Dendritic cell treated with granulocyte-macrophage colony-stimulating factor and Interleukin-4, amounts not matched to agents 40 ng/mL and 50 ng/mL, for 4 days (primary cell): ENCODE results near the gene CAPN15.

Experiments used
- H3K27ac Mint-ChIP-seq: one replicate; pipeline ENCODE4 v1.8.0; 2022; ENCODE audit warnings: mild to moderate bottlenecking, mixed read lengths
- H3K27me3 Mint-ChIP-seq: one replicate; pipeline ENCODE4 v1.8.0; 2022; ENCODE audit warnings: mild to moderate bottlenecking, mixed read lengths
- H3K36me3 Mint-ChIP-seq: one replicate; pipeline ENCODE4 v1.8.0; 2022; ENCODE audit warnings: low read depth, mixed read lengths
- H3K4me1 Mint-ChIP-seq: one replicate; pipeline ENCODE4 v1.8.0; 2022; ENCODE audit warnings: low read depth, mixed read lengths
- H3K4me3 Mint-ChIP-seq: one replicate; pipeline ENCODE4 v1.8.0; 2022; ENCODE audit warnings: mild to moderate bottlenecking, moderate library complexity, mixed read lengths
- H3K9me3 Mint-ChIP-seq: one replicate; pipeline ENCODE4 v1.8.0; 2022; ENCODE audit warnings: mixed read lengths
- intact Hi-C: fragments of 100-400 bp; cut with micrococcal nuclease; formaldehyde crosslinking; loops from one replicate; pipeline ENCODE4 v1.15.0; 2022

Gene CAPN15

DNA sequence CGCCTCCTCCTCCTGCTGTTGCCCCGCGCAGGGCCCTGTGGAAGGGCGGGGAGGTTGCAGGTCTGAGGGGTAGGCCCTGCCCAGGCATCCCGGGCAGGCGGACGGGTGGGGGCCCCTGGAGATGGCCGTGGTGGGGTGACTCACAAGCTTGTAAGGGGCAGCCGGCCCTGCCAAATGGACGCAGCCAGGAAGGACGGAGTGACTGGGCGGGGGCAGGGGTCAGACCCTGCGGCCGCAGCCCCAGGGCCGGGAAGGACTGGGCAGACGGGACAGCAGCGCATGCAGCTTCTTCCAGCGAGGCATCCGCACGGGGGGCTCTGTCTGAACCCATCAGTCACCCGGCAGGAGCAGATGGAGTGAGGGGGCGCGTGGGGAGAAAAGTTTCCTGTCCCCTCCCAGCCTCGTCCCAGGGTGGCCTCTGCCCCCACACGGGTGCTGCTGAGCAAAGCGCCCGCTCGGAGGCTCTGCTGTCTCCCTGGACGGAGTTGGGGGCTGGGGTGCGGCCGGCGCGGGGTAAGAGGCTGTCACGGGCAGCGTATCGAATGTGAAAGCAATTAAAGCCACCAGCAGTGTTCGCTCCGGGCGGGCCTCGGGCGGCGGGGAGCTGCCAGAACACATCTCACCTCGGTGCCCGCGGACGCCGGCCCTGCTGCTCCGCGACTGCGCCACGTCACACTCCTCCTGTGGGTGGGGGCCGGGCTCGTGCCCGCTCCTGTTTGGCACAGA, 27.3 kb downstream of the CAPN15 start:
- Mint-ChIP-seq H3K9me3 (no peaks in the 10 kb centered on the region), H3K27ac (no peak overlapping the region), H3K4me3 (no peak overlapping the region), H3K4me1 (no peaks in the 10 kb centered on the region), H3K27me3 (peaks cover 26% of the 10 kb centered on the region), H3K36me3 (peaks cover 48% of the 10 kb centered on the region)
- intact Hi-C loops, result no loop called here

DNA sequence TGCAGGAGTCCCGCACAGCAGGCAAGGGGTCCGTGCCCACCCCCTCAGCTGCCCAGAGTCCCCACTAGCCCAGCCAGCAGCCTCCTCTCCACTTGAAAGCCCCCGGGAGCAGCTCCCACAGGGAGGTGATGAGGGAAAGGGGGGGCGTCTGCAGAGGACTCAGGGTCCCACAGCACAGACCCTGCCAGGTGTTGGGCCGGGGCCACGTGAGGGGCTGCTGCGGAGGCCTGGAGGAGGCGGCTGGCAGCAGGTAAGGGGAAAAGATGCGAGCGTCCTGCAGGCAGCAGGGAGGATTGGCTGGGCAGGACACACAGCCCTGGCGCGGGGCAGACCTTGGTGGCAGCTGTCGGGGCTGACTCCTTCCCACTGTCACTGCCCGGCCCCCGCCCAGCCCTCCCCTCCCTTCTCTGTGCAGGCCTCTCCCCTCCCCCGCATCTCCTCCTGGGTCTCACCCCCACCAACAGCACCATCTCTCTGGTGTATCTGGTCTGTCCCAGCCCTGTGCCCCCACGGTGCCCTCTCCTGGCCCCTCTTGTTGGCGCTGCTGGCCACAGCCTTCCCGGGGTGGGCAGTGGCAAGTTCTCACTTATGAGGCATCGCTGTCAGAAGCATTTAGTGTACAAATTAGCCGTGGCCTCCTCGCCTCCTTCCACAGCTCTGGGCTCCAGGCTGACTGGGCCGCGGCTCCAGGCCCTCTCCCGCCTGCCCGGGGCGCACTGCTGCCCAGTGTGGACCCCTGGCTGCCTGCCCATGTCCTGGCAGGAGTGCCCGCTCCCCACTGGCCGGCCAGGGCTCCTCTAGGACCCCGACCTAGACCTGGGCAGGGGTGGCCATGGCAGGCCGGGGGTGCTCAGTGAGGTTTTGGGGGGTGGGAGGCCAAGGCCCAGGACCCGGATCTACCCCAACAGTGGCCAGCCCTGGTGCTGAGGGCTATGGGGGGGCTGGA, 28.3 kb downstream of the CAPN15 start:
- H3K4me1 Mint-ChIP-seq, result no peaks in the 10 kb centered on the region
- intact Hi-C loops, result no loop called here
- H3K36me3 Mint-ChIP-seq, result peaks cover 40% of the 10 kb centered on the region
- peaks cover 26% of the 10 kb centered on the region for H3K27me3 Mint-ChIP-seq
- no peak overlapping the region for H3K27ac Mint-ChIP-seq
- no peaks in the 10 kb centered on the region for H3K9me3 Mint-ChIP-seq
- no peak overlapping the region for H3K4me3 Mint-ChIP-seq

DNA sequence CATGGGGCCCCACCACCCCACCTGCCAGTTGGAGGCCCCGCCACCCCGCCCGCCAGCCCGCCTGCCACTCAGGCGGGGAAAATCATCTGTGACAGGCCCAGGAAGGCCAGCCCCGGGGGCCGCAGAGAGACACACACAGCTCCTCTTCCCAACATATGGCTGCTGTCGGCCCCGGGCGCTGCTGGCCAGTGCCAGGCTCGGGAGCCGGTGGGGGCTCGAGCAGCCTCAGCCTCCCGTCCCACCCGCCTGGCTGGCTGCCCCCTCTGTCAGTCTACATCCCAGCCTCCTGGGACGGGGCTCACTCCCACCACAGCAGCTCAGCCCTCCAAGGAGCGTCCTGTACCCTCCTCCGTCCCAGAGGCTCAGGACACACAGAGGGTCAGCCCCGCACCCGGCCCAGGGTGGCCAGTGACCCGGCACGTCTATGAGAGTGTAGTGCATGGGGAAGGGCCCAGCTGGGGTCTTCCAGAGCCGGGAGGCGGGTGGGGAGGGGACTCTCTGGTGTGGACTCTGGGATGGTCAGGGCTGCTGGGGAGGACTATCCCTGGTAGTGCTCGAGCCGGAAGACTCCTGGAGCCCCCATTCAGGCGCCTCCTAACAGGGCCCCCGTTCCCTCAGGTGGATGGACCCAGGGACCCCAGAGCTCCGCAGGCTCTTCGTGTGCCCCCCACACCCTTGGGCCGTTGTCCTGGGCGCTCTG, 29.1 kb downstream of the CAPN15 start:
- Mint-ChIP-seq H3K36me3 (peaks cover 34% of the 10 kb centered on the region), H3K27me3 (peaks cover 33% of the 10 kb centered on the region), H3K4me3 (no peak overlapping the region), H3K27ac (no peak overlapping the region), H3K4me1 (no peaks in the 10 kb centered on the region), H3K9me3 (no peaks in the 10 kb centered on the region)
- intact Hi-C loops, result no loop called here

DNA sequence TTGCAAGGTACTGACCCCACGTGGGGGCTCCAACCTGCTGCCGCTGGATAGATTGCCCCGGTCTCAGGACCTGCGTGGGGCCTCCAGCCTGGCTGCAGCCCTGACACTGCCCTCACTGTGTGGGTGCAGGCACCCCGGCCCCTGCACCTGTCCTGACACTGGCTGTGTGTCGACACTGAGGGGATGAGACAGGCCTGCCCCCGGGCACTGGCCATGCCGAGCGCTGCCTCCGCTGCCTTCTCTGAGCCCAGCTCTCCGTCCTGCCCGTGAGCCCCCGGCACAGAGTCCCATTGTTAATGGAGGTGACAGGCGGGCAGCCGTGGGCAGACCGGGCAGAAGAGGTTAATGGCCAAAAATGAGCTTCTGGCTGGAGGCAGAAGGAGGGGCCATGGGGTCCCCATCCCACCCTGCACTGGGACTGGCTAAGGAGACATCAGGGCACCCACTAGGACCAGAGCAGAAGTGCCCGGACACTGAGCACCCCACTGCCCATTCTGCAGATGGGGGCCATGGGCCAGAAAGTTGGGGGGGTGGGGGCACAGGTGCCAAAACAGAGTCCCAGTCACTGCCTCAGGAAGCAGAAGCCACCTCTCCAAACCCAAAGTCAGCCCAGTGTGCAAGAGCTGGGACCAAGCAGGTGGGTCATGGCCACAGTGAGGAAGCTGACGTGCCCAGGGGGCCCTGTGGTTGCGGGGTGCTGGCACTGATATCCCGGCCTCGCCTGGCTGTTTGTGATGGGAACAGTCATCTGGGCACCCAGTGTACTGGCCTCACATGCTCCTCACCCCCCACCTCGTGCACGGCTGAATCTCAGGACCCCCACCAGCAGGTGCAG, 30.2 kb downstream of the CAPN15 start:
- Mint-ChIP-seq H3K4me3 (no peak overlapping the region), H3K9me3 (no peaks in the 10 kb centered on the region), H3K27me3 (peaks cover 43% of the 10 kb centered on the region), H3K4me1 (no peaks in the 10 kb centered on the region), H3K36me3 (peaks cover 24% of the 10 kb centered on the region), H3K27ac (no peak overlapping the region)
- intact Hi-C loops, result no loop called here

DNA sequence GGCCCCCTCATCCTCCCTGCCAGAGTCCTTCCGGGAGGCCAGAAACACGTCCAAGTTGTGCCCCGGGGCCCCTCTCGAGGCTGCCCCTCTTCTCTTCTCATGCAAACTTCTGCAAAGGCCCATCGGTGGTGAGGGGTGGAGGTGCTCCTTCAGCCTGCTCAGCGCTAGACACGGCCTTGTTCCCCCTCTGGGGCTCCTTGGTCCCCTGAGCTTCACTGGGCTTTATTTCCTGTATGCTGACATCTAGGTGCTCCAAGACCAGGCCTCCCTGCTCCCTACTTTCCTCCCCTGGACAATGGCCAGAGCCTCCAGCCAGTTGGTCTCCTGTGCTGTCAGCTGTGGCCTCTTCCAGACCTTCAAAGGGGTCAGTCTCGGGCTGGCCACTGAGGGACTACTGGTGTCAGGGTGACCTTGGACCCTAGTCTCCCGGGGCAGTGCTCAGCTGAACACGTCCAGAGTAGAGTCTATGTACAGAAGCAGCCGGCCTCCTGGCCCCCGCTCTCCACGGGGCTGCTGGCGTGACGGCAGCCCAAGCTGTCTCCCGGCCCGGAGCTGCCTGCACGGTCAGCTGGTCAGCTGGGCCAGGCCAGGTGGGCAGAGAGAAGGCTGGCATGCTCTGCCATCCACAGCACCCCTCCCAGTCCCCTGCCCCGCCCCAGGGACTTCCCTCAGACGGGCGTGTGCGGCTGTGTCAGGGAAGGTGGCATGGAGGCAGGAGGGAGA, 30.9 kb downstream of the CAPN15 start:
- Mint-ChIP-seq H3K27me3 (peaks cover 45% of the 10 kb centered on the region), H3K4me3 (no peak overlapping the region), H3K27ac (no peak overlapping the region), H3K36me3 (peaks cover 16% of the 10 kb centered on the region), H3K9me3 (no peaks in the 10 kb centered on the region), H3K4me1 (no peaks in the 10 kb centered on the region)
- intact Hi-C loops, result no loop called here

DNA sequence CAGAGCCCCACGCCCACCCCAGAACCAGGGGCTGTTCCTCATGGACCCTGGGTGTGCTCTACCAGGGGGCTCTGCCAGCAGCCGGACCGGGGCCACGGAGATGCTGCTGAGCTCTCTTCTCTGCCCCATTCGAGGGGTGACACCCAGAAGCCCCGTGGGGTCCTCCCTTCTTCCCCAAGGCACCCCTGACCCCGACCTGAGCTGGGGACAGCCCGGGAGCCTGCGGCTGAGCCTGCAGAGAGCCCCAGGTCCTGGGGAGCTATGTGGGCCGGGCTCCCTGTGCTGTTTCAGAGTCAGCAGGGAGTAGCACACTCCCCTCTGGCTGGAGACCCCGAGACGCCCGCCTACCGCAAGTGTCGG, 31.5 kb downstream of the CAPN15 start:
- intact Hi-C loops, result no loop called here
- Mint-ChIP-seq H3K9me3 (no peaks in the 10 kb centered on the region), H3K4me3 (no peak overlapping the region), H3K27ac (no peak overlapping the region), H3K27me3 (peaks cover 45% of the 10 kb centered on the region), H3K36me3 (peaks cover 11% of the 10 kb centered on the region), H3K4me1 (no peaks in the 10 kb centered on the region)

DNA sequence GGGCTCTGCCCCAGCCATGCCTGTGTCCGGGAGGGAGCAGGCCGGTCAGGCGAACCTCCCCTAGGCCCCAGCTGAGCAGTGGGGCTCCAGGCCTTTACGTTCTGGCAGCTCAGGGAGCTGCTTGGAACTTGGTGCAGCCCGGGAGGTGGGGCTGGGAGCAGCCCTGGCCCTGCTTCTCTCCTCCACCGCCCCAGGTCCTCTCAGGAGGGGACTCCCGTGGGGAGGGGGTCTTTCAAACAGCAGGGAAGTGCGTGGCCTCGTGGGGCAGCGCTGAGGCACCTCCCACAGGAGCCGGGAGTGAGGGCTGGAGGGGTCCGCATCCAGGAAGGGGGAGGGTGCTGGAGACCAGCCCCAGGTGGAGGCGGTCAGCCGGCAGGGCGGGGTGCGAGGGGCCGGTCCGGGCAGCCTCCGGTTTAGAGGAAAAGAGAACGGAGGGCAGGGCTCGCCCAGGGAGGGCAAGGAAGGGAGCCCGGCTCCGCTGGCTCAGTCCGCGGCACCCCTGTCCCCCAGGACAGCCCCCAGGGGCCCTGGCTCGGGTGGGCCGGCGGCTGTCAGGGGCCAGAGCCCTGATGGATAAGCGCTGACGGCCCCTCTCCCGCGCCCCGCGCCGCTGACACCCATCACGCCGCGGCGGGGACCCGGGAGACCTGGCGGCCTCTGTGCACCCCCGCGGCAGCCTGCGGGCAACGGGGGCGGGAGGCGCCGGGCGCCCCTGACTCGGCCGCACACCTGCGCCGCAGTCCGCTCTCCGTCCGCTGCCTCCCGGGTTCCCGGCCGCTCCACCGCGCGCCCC, 32.1 kb downstream of the CAPN15 start:
- peaks cover 5% of the 10 kb centered on the region for H3K36me3 Mint-ChIP-seq
- H3K4me3 Mint-ChIP-seq, result no peak overlapping the region
- H3K9me3 Mint-ChIP-seq, result no peaks in the 10 kb centered on the region
- no peaks in the 10 kb centered on the region for H3K4me1 Mint-ChIP-seq
- peaks cover 45% of the 10 kb centered on the region for H3K27me3 Mint-ChIP-seq
- no peak overlapping the region for H3K27ac Mint-ChIP-seq
- intact Hi-C loops, result no loop called here

DNA sequence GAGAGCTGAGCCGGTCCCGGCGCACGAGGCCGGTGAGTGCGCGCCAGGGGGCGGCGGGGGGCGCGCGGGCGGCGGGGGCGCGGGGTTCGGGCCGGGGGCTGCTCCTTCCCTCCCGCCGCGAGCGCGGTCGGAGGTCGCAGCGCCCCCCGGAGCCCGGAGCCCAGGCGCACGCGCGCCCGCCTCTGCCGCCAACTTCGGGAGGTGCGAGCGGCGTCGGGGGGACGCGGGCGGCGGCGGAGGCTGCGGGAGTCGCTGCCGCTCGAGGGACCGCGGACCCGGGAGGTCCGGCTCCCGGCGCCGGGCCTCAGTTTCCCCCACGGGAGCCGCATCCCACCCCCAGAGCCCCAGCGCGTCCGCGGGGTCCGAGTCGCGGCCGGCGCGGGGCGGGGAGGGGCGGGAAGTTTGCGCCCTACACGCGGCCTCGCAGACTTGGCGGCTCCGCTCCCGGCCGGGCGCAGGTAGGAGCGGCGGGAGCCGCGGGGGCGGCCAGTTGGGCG, 32.7 kb downstream of the CAPN15 start, which contains the start of gene PRR35:
Gene PRR35, plus strand, starts transcription at position 191 of the 497 bp plus-strand sequence. CDS start 2,901 bp downstream, outside the sequence.
- no peak within 1 kb of the TSS for H3K27ac Mint-ChIP-seq
- no peaks in the 10 kb centered on the region for H3K36me3 Mint-ChIP-seq
- no peaks in the 10 kb centered on the region for H3K4me1 Mint-ChIP-seq
- peaks cover 45% of the 10 kb centered on the region for H3K27me3 Mint-ChIP-seq
- H3K4me3 Mint-ChIP-seq, result no peak within 1 kb of the TSS
- no peaks in the 10 kb centered on the region for H3K9me3 Mint-ChIP-seq
- intact Hi-C loops, result no loop called here

DNA sequence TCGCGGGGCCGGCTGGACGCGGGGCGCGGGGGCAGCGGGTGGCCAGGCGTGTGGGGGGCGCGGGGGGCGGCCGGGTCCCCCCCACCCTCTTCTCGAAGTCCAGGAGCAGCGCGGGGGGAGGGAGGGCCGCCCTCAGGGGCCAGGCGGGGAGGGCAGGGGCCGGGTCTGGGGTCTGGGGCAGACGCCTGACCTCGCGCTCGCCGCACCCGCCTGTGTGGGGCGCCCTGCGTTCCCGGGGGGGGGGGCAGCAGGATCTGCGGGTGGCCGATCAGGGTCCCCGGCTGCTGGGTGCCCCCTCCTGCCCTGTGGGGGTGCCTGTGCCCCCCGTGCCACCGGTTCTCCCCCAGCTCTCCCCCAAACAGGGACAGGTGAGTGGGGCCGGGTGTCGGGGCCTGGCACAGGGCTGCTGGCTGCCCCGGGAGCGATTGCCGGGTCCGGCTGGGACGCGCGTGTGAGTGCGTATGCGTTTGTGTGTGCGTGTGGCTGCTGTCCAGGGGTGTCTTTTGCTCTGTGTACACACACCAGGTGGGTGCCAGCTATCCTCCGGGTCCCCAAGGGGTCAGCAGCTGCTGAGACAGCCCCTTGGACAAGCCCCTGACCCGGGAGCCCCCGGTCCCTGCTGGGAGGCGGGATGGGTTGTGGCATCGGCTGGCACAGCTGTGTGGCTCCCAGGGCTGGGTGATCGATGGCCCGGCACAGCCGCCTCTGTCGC, 33.3 kb downstream of the CAPN15 start:
- Mint-ChIP-seq H3K27me3 (peaks cover 45% of the 10 kb centered on the region), H3K27ac (no peak overlapping the region), H3K9me3 (no peaks in the 10 kb centered on the region), H3K4me1 (no peaks in the 10 kb centered on the region), H3K4me3 (no peak overlapping the region), H3K36me3 (no peaks in the 10 kb centered on the region)
- intact Hi-C loops, result no loop called here

DNA sequence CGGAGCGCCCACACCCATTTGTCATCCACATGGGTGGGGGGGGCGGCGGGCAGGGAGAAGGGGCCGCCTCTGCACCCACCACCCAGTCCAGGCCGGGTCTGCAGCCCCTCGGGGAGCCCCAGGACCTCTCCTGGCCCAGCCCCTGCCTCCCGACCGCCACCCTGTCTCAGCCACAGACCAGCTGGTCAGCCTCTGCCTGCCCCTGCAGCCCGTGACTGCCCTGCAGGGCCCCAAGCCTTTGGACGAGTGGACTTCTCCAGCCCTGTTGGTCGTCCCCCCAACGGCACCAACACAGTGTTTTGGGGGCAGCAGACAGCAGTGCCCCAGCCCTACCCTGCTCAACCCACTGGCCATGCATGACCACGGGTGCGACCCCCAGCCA, 33.9 kb downstream of the CAPN15 start:
- no peak overlapping the region for H3K4me3 Mint-ChIP-seq
- H3K4me1 Mint-ChIP-seq, result peaks cover 1% of the 10 kb centered on the region
- no peaks in the 10 kb centered on the region for H3K36me3 Mint-ChIP-seq
- no peak overlapping the region for H3K27ac Mint-ChIP-seq
- intact Hi-C loops, result no loop called here
- H3K27me3 Mint-ChIP-seq, result peaks cover 45% of the 10 kb centered on the region
- no peaks in the 10 kb centered on the region for H3K9me3 Mint-ChIP-seq

DNA sequence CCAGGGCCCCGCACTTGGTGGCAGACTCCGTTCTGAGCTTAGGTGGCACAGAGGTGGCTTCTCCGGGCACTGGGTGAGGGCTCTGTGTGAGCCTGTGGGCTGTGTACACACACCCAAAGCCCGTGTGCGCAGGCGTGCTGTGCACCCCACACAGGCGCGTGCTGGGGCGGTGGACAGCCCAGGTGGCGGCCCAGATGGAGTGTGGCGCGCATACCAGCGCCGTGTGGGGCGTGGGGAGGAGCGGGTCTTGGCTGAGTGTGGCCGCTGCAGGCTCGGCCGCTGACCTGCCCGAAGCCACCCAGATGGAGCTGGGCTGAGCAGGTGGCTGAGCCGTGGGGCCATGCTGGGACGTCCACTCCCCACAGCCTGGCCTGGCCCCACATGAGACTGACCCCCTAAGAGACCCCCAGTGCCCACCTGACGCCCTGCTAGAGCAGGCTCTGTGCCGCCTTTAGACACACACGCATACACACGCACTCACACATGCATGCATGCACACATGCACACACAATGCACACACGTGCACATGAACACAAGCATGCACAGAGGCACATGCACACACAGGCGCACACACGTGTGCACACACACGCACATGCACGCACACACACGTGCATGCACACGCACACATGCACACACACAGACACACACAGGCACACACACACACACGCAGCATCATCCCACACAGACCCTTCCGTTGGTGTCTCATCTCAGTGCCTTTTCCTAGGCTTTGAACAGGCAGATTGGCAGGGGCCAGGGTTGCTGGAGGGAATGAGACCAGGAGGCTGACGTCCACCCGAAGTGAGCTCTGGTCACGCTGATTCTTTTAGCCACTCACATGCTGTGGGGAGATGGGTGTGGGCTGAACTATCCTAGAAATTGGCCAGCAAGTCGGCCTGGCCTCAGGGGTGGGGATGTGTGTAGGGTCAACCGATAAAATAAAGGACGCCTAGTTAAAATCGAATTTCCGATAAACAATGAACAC, 34.7 kb downstream of the CAPN15 start:
- intact Hi-C loops, result no loop called here
- Mint-ChIP-seq H3K4me3 (no peak overlapping the region), H3K36me3 (no peaks in the 10 kb centered on the region), H3K4me1 (peaks cover 10% of the 10 kb centered on the region), H3K27me3 (peaks cover 43% of the 10 kb centered on the region), H3K9me3 (no peaks in the 10 kb centered on the region), H3K27ac (no peak overlapping the region)
